ENCODE measurements around the gene TTC21B.
A peak's percentile ranks its signal among the peaks of the same experiment; 100 is the strongest.

Gene TTC21B

DNA sequence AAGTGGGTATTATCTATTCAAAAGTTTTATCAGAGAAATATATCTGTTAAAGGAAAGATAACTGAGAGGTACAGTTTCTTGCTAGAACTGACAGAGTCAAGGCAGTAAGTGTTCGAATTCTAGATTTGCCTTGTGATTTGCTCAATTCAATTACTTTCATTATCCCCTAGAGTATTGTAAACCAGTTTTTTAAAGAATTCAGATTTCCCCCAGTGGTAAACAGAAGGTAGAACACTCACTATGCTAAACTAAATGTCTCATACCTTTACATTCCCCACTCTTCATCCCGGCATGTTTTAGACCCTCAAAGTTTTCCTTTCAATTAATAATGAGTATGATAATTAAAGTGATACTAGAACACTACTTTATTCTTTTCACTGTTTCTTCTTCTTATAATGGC is 28.6 kb downstream of the TTC21B start:
- DNase-seq (ENCODE audit: low spot score), result peak; percentile 6

DNA sequence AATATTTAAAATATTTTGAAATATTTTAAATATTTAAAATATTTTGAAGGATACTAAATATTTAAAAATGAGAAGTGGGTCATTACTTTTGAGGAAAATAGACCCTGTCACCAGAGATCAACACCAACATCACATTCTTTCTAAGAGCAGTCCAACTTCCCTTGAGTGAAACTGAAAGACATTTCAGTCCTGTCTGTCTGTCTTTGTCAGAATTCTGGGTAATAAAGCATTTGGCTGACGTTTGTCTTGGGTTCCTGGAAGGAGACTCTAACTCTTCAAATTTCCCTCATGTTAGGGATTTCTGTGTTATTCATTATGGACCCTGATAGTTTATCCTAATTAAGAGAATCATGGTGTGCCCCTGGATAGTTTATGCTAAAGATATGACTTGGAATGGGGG is 32.8 kb downstream of the TTC21B start:
- no peak for DNase-seq (ENCODE audit: low spot score)

- no peak for DNase-seq (ENCODE audit: low spot score)
These were observed 39.9 kb downstream of the TTC21B start for GRCh38 chr2:165913636-165914035.

GRCh38 chr2:165911981-165912380 is 41.6 kb downstream of the TTC21B start:
- DNase-seq (ENCODE audit: low spot score), result no peak

GRCh38 chr2:165911231-165911630 is 42.3 kb downstream of the TTC21B start:
- no peak for DNase-seq (ENCODE audit: low spot score)

DNA sequence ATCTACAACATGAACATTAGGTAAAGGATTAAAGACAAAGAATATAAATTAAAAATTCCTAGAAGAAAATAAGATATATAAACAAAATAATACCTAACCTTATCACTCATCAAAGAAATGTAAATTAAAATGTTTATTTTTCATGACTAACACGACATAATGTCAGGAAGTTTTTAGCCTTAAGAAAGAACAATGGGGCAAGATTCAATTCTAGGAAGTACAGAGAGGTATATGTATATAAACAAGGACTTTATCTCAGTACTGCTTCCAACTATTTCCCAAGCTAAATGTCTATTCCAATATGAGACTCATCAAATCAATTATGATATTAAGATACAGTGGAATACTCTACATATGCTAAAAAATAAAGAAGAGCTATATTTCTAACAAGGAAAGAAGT is 44.1 kb downstream of the TTC21B start:
- no peak for DNase-seq (ENCODE audit: low spot score)

- DNase-seq (ENCODE audit: low spot score), result no peak
These were observed 47.7 kb downstream of the TTC21B start for GRCh38 chr2:165905854-165906253.

GRCh38 chr2:165905269-165905668 is 48.3 kb downstream of the TTC21B start:
- DNase-seq (ENCODE audit: low spot score), result no peak

DNA sequence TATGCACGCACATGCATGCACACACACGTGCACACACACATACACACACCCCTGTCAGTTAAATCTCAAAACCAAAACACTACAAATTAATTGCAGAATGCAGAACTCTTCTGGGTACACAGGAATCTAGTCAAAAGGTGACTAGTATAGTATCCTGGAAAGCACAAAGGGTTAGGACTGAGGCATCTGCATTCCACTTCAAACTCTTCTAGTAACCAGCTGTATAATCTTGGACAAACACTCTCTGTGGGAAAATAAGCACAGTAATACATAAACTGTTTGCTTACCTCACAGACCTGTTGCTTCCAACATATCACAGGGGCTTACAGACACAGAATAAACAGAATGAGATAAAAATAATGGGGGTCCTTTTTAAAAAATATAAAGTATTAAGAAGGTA is 49.1 kb downstream of the TTC21B start:
- no peak for DNase-seq (ENCODE audit: low spot score)

DNA sequence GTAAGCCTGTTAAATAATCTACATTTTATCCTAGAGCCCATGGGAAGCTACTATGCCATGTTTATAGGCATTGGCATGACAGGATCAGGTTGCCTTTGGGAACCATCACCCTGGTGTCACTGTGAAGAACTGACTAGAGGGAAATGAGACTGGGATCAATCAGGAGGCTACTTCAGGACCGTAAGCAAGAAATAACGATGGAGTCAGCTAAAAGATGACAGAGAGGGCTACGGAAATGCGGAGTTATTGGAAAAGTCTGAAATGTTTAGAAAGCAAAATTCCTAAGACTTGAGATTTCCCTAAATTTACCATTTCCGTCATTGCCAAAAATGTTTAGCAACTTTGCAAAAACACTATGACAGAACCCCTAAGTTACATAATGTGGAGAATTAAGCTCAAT is 50.2 kb downstream of the TTC21B start:
- DNase-seq (ENCODE audit: low spot score), result no peak

DNA sequence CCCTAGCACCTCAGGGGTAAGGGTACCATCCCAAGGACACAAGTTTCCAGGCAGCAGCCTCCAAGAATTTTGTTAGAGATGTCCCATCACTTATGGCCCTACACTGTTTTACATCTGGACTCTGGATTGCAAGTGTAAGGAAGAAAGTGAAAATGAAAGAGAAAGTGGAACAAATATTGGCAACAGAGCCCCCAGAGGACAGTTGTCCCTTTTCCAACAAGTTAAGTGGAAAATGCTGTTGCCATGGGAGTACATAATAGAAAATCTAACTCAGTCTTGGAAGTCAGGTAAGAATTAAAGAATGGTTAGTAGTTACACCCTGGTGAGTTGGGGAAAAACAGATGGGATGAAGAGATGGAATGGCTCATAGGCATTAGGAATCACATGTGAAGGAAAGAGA is 50.6 kb downstream of the TTC21B start:
- peak; percentile 19 for DNase-seq (ENCODE audit: low spot score)

GRCh38 chr2:165901620-165902298 is 51.8 kb downstream of the TTC21B start:
- DNase-seq (ENCODE audit: low spot score), result no peak

DNA sequence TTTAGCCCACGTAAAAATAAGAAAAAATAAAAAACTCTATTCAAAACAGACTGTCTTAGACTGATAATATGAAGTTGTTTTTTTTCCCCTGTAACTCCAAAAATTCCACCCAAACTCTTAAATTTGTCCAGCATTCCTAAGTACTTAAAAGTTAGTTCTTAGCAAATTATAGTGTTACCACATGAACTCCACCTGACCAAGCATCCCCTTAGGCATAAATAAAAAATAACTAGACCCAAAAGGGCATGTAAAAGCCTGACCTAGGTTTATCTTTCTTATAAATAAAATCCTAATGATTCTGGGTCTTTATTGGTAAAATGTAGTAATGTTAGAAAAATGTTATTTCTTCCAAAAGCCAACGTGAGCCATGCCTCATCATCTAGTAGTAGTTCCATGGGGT is 54.3 kb downstream of the TTC21B start:
- no peak for DNase-seq (ENCODE audit: low spot score)

DNA sequence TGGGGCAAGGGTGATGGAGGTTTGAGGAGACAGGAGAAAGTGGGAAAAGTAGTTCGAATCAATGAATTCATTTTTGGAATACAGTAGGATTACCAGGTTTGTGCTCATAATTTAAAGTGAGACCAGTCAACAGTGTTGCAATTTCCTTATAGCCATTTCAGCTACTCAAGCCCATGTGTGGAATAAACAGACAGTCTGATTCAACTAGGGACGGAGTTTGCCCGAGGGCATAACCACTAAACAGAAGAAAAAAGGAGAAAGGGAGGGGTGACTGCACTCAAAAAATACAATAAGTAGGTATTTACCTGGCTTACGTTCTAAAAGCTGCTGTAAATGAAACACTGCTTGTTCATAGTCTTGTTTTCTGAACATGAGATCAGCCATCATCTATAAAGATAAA is 55.2 kb downstream of the TTC21B start:
- no peak for DNase-seq (ENCODE audit: low spot score)

DNA sequence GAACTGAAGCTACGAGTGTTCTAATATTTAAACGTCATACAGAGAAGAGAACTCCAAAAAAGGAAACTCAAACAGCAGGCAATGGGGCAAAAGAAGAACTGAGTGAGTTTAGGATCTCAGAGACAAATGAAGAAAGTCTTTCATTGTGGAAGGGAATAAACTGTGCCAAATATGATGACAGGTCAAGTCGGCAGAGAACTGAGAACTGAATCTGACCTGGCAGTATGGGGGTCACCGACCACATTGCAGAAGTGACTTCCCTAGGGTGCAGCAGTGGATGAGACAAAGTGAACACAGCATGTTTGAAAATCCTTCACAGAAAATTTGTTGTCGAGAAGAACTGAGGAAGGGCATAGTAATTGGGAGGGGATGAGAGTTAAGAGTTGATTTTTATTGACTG is 55.9 kb downstream of the TTC21B start:
- DNase-seq (ENCODE audit: low spot score), result no peak

- DNase-seq (ENCODE audit: low spot score), result no peak
These were observed 56.5 kb downstream of the TTC21B start for GRCh38 chr2:165897074-165897473.

DNA sequence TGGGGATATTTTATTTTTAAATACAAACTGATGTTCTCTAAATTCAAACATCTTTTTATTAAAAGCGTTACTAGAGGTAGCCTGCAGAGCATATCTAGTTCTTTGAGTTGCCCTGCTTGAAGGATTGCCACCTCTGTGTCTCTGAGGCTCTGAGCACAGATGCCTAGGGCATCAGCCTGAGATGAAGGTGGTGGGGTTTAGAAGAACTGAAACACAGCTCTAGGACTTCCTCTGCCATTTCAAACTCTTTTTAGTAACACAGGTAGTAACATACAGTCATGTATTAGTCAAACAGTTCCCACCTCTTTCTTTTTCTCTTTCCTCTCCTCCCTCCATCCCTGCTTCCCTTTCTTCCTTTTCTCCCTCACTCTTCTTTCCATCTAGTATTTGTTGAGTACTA is 57.6 kb downstream of the TTC21B start:
- no peak for DNase-seq (ENCODE audit: low spot score)

- no peak for DNase-seq (ENCODE audit: low spot score)
These were observed 60.0 kb downstream of the TTC21B start for GRCh38 chr2:165893556-165893955.

- DNase-seq (ENCODE audit: low spot score), result no peak
These were observed 61.0 kb downstream of the TTC21B start for GRCh38 chr2:165892526-165892925.

GRCh38 chr2:165891943-165892342 is 61.6 kb downstream of the TTC21B start:
- no peak for DNase-seq (ENCODE audit: low spot score)

GRCh38 chr2:165891345-165891744 is 62.2 kb downstream of the TTC21B start:
- DNase-seq (ENCODE audit: low spot score), result no peak

GRCh38 chr2:165889798-165890197 is 63.8 kb downstream of the TTC21B start:
- no peak for DNase-seq (ENCODE audit: low spot score)

DNA sequence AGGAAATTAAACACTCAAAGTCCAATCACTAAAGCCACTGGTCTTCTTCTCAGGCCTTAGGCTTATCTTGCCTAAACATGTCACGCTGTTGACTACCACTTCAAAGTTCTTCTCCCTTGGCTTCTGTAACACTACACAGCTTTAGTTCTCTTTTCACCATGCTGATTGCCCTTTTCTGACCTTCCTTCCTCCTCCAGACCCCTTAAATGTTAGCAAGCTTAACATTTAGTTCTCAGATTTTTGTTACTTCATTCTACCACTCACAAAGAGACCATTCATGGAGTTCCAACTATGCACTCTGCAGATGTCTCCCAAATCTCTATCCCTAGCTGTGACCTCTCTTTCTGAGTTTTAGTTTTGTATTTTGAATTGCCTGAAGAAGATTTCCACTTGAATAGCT is 64.4 kb downstream of the TTC21B start:
- DNase-seq (ENCODE audit: low spot score), result no peak

DNA sequence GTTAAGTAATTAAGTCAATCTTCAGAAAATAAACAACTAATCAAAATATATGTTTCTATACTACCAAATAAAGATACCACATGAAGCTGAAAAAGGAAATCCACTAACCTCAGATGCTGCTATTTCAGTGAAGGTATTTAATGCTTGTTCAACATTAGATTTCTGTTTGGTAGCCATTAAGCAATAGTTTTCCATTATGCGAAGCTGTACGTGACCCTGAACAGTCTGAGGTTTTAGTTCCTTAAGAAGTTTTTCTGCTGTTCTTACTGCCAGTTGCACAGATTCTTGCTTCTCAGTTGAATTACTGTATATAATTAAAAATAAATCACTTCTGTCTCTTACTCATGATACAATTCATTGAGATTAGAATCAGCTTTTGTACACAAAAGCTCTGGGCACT is 65.4 kb downstream of the TTC21B start:
- DNase-seq (ENCODE audit: low spot score), result no peak

Measured in NAMALWA (cell line).